Epithelial cell of proximal tubule (primary cell): ENCODE results near the gene TEX54. TPM values are rescaled to one million over a fixed set of nuclear protein-coding genes. Genes with fewer than 3 reads are reported as not detected.

Source experiments
- DNase-seq: peaks from one replicate; pipeline ENCODE4 v3.0.0-alpha.2; 2011; ENCODE audit warnings: low read depth
- H3K4me3 ChIP-seq: 2 replicates; pipeline ENCODE4 v1.5.1; 2011; ENCODE audit warnings: low read depth, mild to moderate bottlenecking, low read length
- total RNA-seq: library from RNA; depleted of rRNA; stranded (reverse); fragments of >200 nt; gene quantifications from 2 replicates; pipeline ENCODE4 v1.2.3, GENCODE V29; 2015
- TF ChIP-seq, protein P1 (sequence below): conservative IDR thresholded peaks from 2 replicates; pipeline ENCODE4 v1.5.1; 2012; ENCODE audit warnings: low read depth, mild to moderate bottlenecking, low read length

The TEX54 gene
- total RNA-seq, 1 donor from 2014 or later, result not detected

DNA sequence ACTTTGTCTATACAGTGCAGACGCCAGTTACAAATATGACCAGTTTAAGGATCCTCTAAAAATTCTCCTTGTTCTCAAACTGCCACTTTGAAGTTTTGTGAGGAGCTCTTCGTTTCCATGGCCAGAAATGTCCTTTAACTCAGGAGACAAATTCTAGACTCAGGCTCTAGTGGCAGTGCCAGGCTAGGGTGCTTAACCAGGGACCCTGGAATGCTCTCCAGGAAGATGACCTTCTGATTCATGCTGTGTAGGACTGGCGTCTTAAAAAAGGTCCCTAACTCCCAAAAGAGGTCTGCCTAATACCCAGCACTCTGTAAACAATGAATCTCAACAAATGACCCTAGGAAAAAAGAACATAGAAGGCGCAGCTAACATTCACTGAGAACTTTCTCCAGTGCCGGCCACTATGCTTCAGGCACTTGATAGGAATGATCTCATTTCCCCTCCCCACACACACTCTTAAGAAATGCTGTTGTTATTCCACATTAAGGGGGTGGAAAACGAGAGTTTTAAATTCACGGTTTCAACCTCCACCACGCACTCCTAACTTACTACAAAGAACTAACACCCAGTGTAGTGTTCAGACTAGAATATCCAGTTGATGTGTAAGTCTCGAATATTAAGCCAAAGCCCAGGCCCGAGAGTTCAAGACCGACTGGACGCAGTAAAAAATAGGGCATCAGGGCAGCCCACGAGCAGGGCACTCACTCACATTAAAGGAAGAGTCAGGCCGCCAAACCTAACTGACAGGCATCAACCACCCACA, 28.1 kb downstream of the TEX54 start:
- peak; percentile 35 for DNase-seq
- TF ChIP-seq, protein P1, sequence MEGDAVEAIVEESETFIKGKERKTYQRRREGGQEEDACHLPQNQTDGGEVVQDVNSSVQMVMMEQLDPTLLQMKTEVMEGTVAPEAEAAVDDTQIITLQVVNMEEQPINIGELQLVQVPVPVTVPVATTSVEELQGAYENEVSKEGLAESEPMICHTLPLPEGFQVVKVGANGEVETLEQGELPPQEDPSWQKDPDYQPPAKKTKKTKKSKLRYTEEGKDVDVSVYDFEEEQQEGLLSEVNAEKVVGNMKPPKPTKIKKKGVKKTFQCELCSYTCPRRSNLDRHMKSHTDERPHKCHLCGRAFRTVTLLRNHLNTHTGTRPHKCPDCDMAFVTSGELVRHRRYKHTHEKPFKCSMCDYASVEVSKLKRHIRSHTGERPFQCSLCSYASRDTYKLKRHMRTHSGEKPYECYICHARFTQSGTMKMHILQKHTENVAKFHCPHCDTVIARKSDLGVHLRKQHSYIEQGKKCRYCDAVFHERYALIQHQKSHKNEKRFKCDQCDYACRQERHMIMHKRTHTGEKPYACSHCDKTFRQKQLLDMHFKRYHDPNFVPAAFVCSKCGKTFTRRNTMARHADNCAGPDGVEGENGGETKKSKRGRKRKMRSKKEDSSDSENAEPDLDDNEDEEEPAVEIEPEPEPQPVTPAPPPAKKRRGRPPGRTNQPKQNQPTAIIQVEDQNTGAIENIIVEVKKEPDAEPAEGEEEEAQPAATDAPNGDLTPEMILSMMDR, result no peak
- peak overlapping the region; percentile 93 for H3K4me3 ChIP-seq

DNA sequence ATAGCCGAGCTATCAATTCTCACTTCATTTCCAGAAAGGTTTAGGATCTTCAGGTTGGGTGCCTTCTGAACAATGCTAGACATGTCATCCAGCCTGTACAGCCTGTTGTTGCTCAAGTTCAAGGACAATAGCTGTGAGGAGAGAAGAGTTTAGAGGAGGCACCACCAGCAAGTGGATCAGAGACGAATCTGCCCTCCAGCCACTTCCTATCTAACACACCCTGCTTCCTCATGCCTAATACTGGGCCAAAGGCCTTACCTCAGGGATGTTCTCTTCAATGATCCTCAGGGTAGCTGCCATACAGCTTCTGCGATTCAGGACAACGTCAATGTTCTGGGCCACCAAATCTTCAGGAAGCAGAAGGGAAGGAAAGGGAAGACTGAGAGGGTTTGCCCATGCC, 31.6 kb downstream of the TEX54 start:
- DNase-seq, result no peak
- TF ChIP-seq, protein P1, result no peak
- no peak overlapping the region for H3K4me3 ChIP-seq

DNA sequence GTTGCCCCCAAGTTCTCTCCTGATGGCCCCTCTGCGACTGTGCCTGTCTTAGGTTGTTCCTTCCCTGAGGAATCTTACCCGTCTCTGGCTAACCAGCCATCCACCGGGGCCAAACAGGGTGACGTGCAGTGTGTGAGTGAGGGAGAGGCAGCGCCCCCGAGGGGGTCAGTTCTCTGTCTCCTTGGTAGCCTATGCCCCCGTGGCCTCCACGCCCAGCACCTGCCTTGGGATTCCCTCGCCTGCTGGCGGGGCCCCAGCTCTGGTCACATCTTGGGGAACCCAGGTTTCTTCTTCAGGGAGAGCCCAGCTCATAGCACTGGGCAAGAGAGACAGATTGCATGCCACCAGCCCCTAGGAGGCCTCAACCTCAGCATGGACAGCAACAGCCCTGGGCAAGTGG, 33.2 kb downstream of the TEX54 start:
- no peak for DNase-seq
- TF ChIP-seq, protein P1, result no peak
- no peak overlapping the region for H3K4me3 ChIP-seq

DNA sequence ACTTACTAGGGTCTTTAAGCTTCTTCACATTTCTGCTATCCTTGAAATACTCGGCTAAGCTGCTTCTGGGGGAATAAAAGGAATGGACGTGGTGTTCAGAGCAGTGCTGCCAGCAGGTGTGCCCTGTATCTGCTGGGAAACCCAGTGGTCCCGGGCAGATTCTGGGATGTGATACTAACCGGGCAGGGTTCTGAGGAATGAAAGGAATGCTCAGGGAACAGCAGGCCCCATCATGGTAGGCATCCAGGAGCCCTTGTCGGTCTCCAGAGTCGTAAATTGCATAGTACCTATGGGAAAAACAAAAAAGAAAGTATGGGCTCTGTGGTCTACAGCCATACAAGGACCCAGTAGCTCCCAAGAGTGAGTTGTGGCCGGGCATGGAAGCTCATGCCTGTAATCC, 36.4 kb downstream of the TEX54 start:
- H3K4me3 ChIP-seq, result no peak overlapping the region
- TF ChIP-seq, protein P1, result no peak
- no peak for DNase-seq

DNA sequence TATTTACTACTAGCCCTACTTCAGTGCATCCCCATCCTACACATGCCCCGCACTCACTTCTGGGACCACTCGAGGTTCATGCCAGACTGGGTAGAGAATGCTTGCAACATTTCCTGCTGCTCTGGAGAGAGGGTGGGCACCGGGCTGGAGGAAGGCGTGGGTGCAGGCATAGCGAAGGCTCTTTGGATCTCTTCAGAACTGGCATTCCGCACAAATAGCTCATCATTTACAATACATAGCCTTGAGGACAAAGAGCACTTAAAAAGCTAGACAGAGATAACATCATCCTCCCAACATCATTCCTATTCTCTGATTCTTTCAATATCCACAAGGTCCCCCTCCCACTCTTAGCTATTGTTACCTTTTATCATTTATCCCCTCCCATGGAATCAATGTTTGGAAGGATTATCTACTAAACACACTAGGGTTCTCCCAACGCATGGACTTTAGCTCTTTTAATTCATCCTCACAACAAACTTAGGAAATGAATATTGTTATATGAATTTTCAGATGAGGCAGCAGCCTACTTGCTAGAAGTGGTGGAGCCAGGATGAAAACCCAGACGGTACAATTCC, 38.4 kb downstream of the TEX54 start:
- DNase-seq, result no peak
- no peak overlapping the region for H3K4me3 ChIP-seq
- TF ChIP-seq, protein P1, result no peak

DNA sequence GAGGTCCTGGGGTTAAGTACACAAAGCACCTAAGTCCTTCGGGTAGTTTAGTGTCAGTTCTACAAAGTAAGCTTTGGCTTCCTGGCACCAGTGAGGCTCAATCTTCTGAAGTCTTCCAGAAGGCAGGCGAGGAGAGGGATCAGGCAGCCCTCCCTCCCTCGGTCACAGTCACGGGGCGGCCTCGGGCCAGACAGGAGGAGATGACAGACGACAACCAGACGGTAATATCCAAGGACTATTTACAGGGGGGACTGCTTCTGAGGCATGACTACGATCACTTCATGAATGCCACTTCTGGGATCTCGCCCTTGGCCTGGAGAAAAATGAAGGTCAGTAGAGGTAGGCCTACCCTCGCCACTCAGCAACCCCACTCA, 40.5 kb downstream of the TEX54 start:
- H3K4me3 ChIP-seq, result peak overlapping the region; percentile 95
- TF ChIP-seq, protein P1, result peak; percentile 6
- no peak for DNase-seq
